Measurements from ENCODE around the gene ADARB1.

DNA sequence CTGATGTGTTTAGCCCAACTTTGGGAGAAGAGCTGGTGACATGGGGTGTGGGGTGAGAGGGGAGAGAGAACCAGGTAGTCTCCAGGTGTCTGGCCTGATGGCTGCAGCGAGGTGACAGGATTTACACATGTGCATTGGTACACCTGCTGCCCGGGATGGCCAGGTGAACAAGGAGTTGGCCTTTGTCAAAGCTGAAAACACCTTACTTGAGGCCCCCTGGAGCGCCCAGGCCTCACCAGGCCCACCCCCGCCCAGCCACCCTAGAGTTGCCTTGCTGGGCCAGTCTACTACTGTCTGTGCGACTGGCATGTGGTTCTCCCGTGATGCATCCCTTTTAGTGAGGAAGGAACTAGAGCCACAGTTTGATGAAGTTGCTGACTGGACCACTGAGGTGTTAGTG, 90.5 kb downstream of the ADARB1 start:
- no peak for TF ChIP-seq POLR2A (IDR thresholded peaks at IDR 0.05)
- TF ChIP-seq, protein P1, sequence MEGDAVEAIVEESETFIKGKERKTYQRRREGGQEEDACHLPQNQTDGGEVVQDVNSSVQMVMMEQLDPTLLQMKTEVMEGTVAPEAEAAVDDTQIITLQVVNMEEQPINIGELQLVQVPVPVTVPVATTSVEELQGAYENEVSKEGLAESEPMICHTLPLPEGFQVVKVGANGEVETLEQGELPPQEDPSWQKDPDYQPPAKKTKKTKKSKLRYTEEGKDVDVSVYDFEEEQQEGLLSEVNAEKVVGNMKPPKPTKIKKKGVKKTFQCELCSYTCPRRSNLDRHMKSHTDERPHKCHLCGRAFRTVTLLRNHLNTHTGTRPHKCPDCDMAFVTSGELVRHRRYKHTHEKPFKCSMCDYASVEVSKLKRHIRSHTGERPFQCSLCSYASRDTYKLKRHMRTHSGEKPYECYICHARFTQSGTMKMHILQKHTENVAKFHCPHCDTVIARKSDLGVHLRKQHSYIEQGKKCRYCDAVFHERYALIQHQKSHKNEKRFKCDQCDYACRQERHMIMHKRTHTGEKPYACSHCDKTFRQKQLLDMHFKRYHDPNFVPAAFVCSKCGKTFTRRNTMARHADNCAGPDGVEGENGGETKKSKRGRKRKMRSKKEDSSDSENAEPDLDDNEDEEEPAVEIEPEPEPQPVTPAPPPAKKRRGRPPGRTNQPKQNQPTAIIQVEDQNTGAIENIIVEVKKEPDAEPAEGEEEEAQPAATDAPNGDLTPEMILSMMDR (IDR thresholded peaks at IDR 0.05) = no peak

All from stomach (tissue), 4 donors.